IPS DF 4.7 (cell line): ENCODE data around the gene MCAT.

Source experiments
- DNase-seq: peaks from one replicate; pipeline ENCODE4 v3.0.0-alpha.2; 2013; ENCODE audit warnings: low spot score; ENCODE audit errors: extremely low read depth

Gene MCAT

GRCh38 chr22:43142880-43143562, at the start of gene MCAT:
Gene MCAT, minus strand, starts transcription at chr22:43143398. Its CDS starts 50 bp downstream, at chr22:43143348.
- no peak for DNase-seq

- DNase-seq, result no peak
These were observed 48.6 kb upstream of the MCAT start for GRCh38 chr22:43191831-43192230.

- DNase-seq, result no peak
These were observed 45.8 kb upstream of the MCAT start for GRCh38 chr22:43188829-43189545.

- DNase-seq, result peak; percentile 78
These were observed 44.2 kb upstream of the MCAT start for GRCh38 chr22:43187171-43188099.

GRCh38 chr22:43186272-43187170, 43.3 kb upstream of the MCAT start, which contains the start of gene TTLL12:
Gene TTLL12, minus strand, starts transcription at chr22:43187134. Its CDS starts 65 bp downstream, at chr22:43187069.
- DNase-seq, result no peak

- no peak for DNase-seq
These were observed 42.7 kb upstream of the MCAT start for GRCh38 chr22:43185860-43186261.

- no peak for DNase-seq
These were observed 40.5 kb upstream of the MCAT start for GRCh38 chr22:43183496-43184277.

- DNase-seq, result no peak
These were observed 39.5 kb upstream of the MCAT start for GRCh38 chr22:43182726-43183125.

- DNase-seq, result no peak
These were observed 38.9 kb upstream of the MCAT start for GRCh38 chr22:43182118-43182517.

- DNase-seq, result no peak
These were observed 38.3 kb upstream of the MCAT start for GRCh38 chr22:43181321-43182076.

- DNase-seq, result no peak
These were observed 37.5 kb upstream of the MCAT start for GRCh38 chr22:43180670-43181069.

GRCh38 chr22:43179911-43180195, 36.7 kb upstream of the MCAT start:
- no peak for DNase-seq

GRCh38 chr22:43179146-43179910, 36.1 kb upstream of the MCAT start:
- no peak for DNase-seq

GRCh38 chr22:43177479-43177878, 34.3 kb upstream of the MCAT start:
- no peak for DNase-seq

GRCh38 chr22:43176090-43176489, 32.9 kb upstream of the MCAT start:
- DNase-seq, result no peak

GRCh38 chr22:43174941-43175531, 31.8 kb upstream of the MCAT start:
- no peak for DNase-seq

- DNase-seq, result no peak
These were observed 30.9 kb upstream of the MCAT start for GRCh38 chr22:43173976-43174720.

GRCh38 chr22:43173566-43173965, 30.4 kb upstream of the MCAT start:
- no peak for DNase-seq
